ENCODE measurements around the gene OR1E1. TPM values are rescaled to one million over a fixed set of nuclear protein-coding genes. Genes with fewer than 3 reads are reported as not detected.

The OR1E1 gene
- total RNA-seq, 1 experiment from 2014 or later: not detected

GRCh38 chr17:3381957-3382356, 16.3 kb downstream of the OR1E1 start:
- Histone ChIP-seq H2BK5ac (ENCODE audit: insufficient read length, low read length) (no peak overlapping the region), H3K27me3 (ENCODE audit: insufficient read depth, low read length) (no peaks in the 10 kb centered on the region), H3K4me2 (ENCODE audit: insufficient read depth, insufficient read length, low read length) (no peak overlapping the region), H2BK15ac (ENCODE audit: low read depth, low read length) (no peak overlapping the region), H3K4ac (ENCODE audit: low read depth, low read length) (no peak overlapping the region), H2AK5ac (ENCODE audit: insufficient read length, low read length) (no peak overlapping the region), H3T11ph (ENCODE audit: low read length) (no peak overlapping the region), H3K9ac (ENCODE audit: extremely low read depth, insufficient read length, low read length) (no peak overlapping the region), H3K4me1 (ENCODE audit: insufficient read depth, low read length) (no peaks in the 10 kb centered on the region), H4K8ac (replicated peaks; ENCODE audit: insufficient read length, low read depth, low read length) (no peak overlapping the region), H3K23ac (ENCODE audit: insufficient read length, low read depth, low read length) (no peak overlapping the region), H4K20me1 (ENCODE audit: control insufficient read depth, insufficient read depth, insufficient read length) (no peaks in the 10 kb centered on the region), H3K18ac (ENCODE audit: insufficient read length, low read depth, low read length) (no peak overlapping the region), H3K27ac (ENCODE audit: insufficient read length, low read depth, low read length) (no peak overlapping the region), H3K14ac (ENCODE audit: insufficient read depth, low read length) (no peak overlapping the region), H2BK20ac (ENCODE audit: low read depth, low read length, poor library complexity, severe bottlenecking) (no peak overlapping the region), H3K56ac (ENCODE audit: insufficient read length, low read depth, low read length) (no peak overlapping the region), H3K23me2 (ENCODE audit: insufficient read length, low read depth, low read length, poor library complexity, severe bottlenecking) (no peaks in the 10 kb centered on the region), H2BK12ac (ENCODE audit: insufficient read length, low read depth, low read length) (no peak overlapping the region), H3K79me1 (ENCODE audit: insufficient read depth, low read depth, low read length, poor library complexity, severe bottlenecking) (no peaks in the 10 kb centered on the region), H2AFZ (ENCODE audit: low read length) (no peak overlapping the region), H2BK120ac (ENCODE audit: low read depth, low read length, poor library complexity, severe bottlenecking) (no peak overlapping the region), H4K91ac (ENCODE audit: insufficient read length, low read depth, low read length) (no peak overlapping the region), H3K9me3 (ENCODE audit: control insufficient read depth, low read depth, low read length) (peaks cover 74% of the 10 kb centered on the region), H3K79me2 (ENCODE audit: insufficient read depth, low read length) (no peaks in the 10 kb centered on the region), H4K5ac (ENCODE audit: insufficient read length, low read depth, low read length) (no peak overlapping the region)
- TF ChIP-seq CTCF (conservative IDR thresholded peaks at IDR 0.05): no peak
- no peak overlapping the region for H3K27ac Mint-ChIP-seq
- peaks cover 8% of the 10 kb centered on the region for H3K27me3 Mint-ChIP-seq (ENCODE audit: low read depth)
- WGBS (ENCODE audit: extremely low coverage, insufficient read length, low lambda C conversion rate): no CpG with 5 or more reads among the region's 5 CpGs
- DNase-seq: no peak
- no peak overlapping the region for H3K4me3 Mint-ChIP-seq
- H3K9me3 Mint-ChIP-seq: peaks cover 61 to 89% of the 10 kb centered on the region in 2 experiments
- no peaks in the 10 kb centered on the region for H3K4me1 Mint-ChIP-seq
- H3K36me3 Mint-ChIP-seq (ENCODE audit: insufficient read depth in 1 of 3, low read depth in 3 of 3): peaks cover 6 to 33% (median 21%) of the 10 kb centered on the region in 3 experiments; a peak in 5 of 7 replicates
